KOPT-K1 (cell line): ENCODE data around the gene C1S.
"Not testable (repeated sequence)": the region's sequence is repeated elsewhere in the genome, so short reads cannot be mapped to it uniquely, and the experiment has no call there.

Experiments
- H3K27ac ChIP-seq: fragments of 200-600 bp; sonication (generic); 2 replicates; pipeline ENCODE4 v1.5.1; 2016; ENCODE audit warnings: antibody characterized with exemption, mild to moderate bottlenecking, low read depth, low read length; ENCODE audit not compliant: poor library complexity, severe bottlenecking
- H3K36me3 ChIP-seq: fragments of 200-600 bp; sonication (generic); 2 replicates; pipeline ENCODE4 v1.5.1; 2017; ENCODE audit warnings: antibody characterized with exemption, mild to moderate bottlenecking, low read length, moderate library complexity; ENCODE audit not compliant: insufficient read depth
- H3K9me3 ChIP-seq: fragments of 200-600 bp; sonication (generic); 2 replicates; pipeline ENCODE4 v1.5.1; 2017; ENCODE audit warnings: antibody characterized with exemption, low read length, mild to moderate bottlenecking; ENCODE audit not compliant: insufficient read depth, poor library complexity, severe bottlenecking

The C1S gene

GRCh38 chr12:7034464-7034863, 26.1 kb upstream of the C1S start:
- no peaks in the 10 kb centered on the region for H3K36me3 ChIP-seq
- H3K9me3 ChIP-seq: no peaks in the 10 kb centered on the region
- H3K27ac ChIP-seq: no peak overlapping the region

GRCh38 chr12:7035463-7035862, 25.1 kb upstream of the C1S start:
- Histone ChIP-seq H3K36me3 (no peaks in the 10 kb centered on the region), H3K27ac (no peak overlapping the region), H3K9me3 (no peaks in the 10 kb centered on the region)

- not testable (repeated sequence) for H3K36me3 ChIP-seq, H3K9me3 ChIP-seq, H3K27ac ChIP-seq
Observed at GRCh38 chr12:7037411-7037810, 23.1 kb upstream of the C1S start.

GRCh38 chr12:7038591-7038990, 21.9 kb upstream of the C1S start:
- no peaks in the 10 kb centered on the region for H3K36me3 ChIP-seq
- H3K9me3 ChIP-seq: no peaks in the 10 kb centered on the region
- H3K27ac ChIP-seq: no peak overlapping the region

- no peak overlapping the region for H3K27ac ChIP-seq
- H3K36me3 ChIP-seq: no peaks in the 10 kb centered on the region
Observed at GRCh38 chr12:7039403-7039802, 21.1 kb upstream of the C1S start.

GRCh38 chr12:7042842-7043241, 17.7 kb upstream of the C1S start:
- Histone ChIP-seq H3K27ac (no peak overlapping the region), H3K36me3 (no peaks in the 10 kb centered on the region), H3K9me3 (no peaks in the 10 kb centered on the region)

More at GRCh38 chr12:7039403-7039802, 21.1 kb upstream of the C1S start:
- H3K9me3 ChIP-seq: no peaks in the 10 kb centered on the region

DNA sequence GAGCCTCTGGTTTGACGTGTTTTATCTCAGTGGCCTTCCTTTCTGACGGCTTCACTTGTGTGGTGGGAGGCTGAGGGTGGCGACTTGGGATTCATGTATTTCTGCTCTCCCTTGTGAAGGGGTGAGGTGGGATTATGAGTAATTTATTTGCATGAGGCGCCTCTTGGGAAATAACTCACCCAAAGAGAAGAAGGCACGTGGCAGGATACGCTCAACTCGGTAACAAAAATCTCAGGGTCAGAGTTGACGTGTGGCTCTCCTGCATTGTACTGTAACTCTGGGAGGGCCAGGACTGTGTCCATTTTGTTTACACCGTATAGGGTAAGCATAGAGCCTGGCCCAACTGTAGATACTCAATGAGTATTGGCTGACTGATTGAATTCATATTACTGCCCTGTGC, 14.6 kb upstream of the C1S start:
- Histone ChIP-seq H3K27ac (no peak overlapping the region), H3K9me3 (no peaks in the 10 kb centered on the region), H3K36me3 (no peaks in the 10 kb centered on the region)

DNA sequence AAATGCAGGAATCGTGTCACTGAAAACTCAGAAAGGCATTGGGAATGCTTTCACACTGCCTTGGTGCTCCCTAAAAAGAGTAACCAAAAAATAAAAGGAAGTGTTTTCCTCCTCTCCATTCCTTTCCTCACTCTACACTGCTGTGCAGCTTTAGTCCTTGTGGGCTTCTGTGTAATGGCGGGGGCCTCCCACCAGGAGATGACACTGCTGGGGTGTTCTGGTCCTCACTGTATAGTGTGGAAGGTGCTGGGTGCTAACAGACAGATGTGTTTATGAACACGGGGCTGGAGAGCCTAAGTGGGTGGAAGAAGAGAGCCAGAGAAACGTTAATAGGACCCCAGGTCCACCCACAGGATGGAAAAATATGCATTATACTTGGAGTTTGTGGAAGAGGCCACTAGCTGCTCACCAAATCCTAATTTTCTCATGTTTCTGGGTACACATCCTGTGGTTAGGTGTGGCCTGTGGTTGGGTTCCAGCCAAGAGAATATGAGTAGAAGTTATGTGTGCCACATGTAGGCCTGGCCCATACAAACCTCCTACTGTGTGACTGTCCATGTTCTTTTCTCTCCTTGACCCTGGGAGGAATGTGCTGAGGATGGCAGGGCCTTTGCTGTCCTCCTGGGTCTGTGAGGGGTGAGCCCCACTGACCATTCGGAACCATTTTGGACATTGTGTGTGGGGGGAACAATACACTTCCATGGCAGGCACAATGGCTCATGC, 14.0 kb upstream of the C1S start:
- Histone ChIP-seq H3K36me3 (no peaks in the 10 kb centered on the region), H3K27ac (no peak overlapping the region), H3K9me3 (no peaks in the 10 kb centered on the region)

DNA sequence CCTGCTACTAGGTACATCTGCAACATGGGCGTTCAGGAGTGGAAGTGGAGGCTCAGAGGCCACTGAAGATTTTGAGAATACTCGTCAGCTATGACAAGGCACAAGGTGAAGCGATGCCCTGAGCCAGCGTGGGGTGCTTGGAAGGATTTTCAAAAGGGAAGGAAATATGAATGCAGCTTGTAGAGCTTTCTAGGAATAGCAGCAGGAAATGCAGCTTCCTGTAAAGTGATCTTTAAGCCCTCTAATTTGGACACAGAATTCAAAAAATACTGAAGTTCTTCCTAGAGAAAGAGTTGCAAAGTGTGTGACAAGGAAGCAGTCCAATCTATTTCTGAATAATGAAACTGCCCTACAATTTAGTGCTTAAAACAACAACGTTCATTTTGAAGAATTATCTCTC, 13.2 kb upstream of the C1S start:
- Histone ChIP-seq H3K27ac (no peak overlapping the region), H3K9me3 (no peaks in the 10 kb centered on the region), H3K36me3 (no peaks in the 10 kb centered on the region)

DNA sequence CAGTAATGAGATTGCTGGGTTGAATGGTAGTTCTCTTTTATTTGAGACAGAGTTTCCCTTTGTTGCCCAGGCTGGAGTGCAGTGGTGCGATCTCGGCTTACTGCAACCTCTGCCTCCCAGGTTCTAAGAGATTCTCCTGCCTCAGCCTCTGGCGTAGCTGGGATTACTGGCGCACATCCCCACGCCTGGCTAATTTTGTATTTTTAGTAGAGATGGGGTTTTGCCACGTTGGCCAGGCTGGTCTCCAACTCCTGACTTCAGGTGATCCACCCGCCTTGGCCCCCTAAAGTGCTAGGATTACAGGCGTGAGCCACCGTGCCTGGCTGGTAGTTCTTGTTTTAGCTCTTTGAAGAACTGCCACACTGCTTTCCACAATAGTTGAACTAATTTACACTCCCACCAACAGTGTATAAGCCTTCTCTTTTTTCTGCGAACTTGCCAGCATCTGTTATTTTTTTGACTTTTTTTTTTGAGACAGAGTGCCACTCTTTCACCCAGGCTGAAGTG, 11.0 kb upstream of the C1S start:
- not testable (repeated sequence) for H3K9me3 ChIP-seq, H3K27ac ChIP-seq, H3K36me3 ChIP-seq

GRCh38 chr12:7049973-7050372, 10.5 kb upstream of the C1S start:
- H3K36me3 ChIP-seq, H3K27ac ChIP-seq, H3K9me3 ChIP-seq: not testable (repeated sequence)

DNA sequence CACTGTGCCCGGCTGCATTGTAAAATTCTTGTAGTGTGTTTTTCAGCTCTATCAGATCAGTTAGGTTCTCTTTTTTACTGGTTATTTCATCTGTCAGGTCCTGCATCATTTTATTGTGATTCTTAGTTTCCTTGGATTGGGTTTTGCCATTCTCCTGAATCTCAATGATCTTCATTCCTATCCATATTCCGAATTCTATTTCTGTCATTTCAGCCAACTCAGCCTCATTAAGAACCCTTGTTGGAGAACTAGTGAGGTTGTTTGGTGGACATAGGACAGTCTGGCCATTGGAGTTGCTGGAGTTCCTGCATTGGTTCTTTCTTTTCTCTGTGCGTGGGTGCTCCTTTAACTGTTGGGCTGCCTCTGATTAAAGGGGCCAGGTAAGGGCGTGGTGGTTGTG, 5.6 kb upstream of the C1S start:
- no peaks in the 10 kb centered on the region for H3K36me3 ChIP-seq
- H3K9me3 ChIP-seq: no peaks in the 10 kb centered on the region
- no peak overlapping the region for H3K27ac ChIP-seq

- H3K9me3 ChIP-seq, H3K36me3 ChIP-seq, H3K27ac ChIP-seq: not testable (repeated sequence)
Observed at GRCh38 chr12:7055736-7056135, 4.8 kb upstream of the C1S start.

DNA sequence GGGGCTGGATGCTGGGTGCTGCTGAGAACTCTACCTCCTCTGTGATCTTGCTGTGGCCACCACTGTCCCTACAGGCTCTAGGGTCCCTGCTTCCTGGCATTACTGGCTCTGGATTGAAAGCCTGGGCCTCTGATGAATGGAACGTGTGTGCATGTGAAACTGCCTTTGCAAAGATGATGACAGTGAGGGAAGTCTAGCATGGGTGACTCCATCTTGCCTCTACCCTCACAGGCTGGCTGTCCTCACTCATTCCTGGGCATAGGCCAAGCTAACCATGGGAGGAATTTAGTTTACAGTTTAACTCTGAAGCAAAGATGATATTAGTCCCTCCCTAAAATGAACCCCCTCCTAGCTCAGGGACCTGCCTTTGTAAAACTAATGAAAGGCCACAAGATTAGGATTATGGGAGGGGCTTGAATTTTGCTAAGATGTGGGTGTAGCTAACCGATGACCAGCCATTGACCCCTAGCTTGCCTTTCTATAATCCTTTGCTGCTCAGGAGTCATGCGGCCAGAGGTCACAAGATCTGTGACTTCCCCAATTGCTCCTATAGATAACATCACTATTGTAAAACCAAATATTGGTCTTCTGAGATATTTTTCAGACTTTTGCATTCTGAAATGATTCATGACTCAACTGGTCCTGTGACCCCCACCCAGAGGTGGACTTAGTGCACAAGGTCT, 2.2 kb upstream of the C1S start:
- no peaks in the 10 kb centered on the region for H3K9me3 ChIP-seq
- no peak overlapping the region for H3K27ac ChIP-seq
- no peaks in the 10 kb centered on the region for H3K36me3 ChIP-seq

DNA sequence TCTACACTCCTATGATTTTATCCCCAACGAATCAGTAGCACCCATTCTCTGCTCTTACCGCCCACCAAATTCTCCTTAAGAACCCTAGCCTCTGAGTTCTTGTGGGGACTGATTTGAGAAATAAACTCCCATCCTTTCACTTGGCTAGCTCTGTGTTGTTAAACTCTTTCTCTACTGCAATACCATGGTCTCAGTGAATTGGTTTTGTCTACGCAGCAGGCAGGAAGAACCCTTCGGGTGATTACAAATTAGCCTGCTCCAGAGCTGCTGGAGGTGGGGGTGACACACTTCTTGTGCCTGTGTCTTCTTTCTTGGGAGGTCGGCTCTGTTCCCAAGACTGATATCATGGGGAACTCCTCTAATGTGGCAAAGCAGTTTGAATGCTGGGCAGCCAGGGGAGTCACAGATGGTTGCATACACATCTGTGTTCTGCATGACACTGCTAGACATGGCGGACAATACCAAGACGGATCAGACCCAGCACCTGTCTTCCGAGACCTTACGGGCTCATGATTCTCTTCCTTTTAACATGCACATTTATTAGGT, 1.6 kb upstream of the C1S start:
- Histone ChIP-seq H3K27ac (no peak overlapping the region), H3K36me3 (no peaks in the 10 kb centered on the region), H3K9me3 (no peaks in the 10 kb centered on the region)

DNA sequence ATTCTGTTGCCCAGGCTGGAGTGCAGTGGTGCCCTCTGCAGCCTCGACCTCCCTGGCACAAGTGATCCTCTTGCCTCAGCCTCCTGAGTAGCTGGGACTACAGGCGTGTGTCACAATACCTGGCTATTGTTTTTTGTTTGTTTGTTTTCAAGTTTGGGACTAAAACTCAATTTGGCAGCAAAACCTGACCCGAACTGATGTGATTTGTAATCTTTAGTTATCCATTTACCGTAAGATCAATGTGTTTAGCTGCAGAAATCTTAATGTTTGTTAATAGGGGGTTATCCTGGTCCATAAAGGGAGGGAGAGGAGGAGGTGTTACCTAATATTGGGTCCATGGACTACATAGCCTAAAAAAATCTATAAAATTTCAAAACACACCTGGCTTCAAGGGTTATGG, 738 bp upstream of the C1S start:
- no peaks in the 10 kb centered on the region for H3K9me3 ChIP-seq
- H3K27ac ChIP-seq: no peak overlapping the region
- H3K36me3 ChIP-seq: no peaks in the 10 kb centered on the region
